Pons (tissue), 1 donor: ENCODE results near the gene PTPRM.

Experiments used
- DNase-seq: peaks from one replicate; pipeline ENCODE4 v3.0.0-alpha.2; 2016; ENCODE audit warnings: low spot score

Gene PTPRM

DNA sequence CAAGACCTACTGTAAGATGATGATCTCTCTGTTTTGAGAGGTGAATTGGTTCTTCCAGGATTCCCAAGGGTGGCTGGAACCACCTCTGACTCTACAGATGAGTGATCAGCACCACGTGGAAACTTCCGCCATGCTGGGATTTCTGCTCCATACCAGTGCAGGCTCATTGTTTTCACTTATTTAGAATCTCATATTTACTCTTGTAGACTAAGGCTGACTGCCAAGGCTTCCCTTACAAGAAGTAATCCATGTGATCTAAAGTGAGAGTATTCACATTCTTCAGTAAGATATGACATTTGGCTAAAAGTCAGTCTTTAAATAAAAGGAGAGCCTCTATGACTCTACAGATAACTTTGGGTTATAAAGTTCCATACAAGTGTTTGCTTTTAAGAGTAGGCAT lies 719.2 kb downstream of the PTPRM start:
- no peak for DNase-seq

DNA sequence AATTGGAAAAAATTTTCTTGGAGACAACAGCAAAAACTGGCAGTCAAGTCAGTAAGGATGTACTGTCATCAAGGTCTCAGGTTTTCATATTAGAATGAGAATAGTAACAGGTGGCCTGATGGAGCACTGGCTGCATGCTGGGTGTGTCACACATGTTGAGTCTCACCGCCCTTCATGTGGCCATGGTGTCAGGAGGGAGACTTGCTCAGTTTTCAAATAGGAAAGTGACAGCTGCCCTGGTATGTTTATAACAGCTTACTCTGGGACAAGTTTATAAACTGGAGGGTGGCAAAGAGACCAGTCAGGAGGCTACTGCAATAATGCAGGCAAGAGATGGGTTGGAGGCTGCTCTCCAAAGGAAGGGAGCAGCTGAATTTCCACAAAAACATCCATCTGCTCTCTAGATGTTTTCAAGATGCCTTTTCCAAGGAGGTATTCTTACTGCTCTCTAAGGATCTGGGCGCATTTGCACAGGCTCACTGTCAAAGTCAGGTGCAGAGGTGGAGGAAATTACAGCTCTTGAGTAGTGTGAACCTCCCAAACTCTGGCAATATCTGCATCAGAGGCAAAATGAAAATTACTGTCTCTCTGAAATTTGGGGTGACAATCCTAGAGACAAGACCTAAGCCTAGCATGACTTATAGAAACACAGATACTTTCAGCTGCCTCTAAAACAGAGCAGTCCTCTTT lies 720.2 kb downstream of the PTPRM start:
- no peak for DNase-seq

DNA sequence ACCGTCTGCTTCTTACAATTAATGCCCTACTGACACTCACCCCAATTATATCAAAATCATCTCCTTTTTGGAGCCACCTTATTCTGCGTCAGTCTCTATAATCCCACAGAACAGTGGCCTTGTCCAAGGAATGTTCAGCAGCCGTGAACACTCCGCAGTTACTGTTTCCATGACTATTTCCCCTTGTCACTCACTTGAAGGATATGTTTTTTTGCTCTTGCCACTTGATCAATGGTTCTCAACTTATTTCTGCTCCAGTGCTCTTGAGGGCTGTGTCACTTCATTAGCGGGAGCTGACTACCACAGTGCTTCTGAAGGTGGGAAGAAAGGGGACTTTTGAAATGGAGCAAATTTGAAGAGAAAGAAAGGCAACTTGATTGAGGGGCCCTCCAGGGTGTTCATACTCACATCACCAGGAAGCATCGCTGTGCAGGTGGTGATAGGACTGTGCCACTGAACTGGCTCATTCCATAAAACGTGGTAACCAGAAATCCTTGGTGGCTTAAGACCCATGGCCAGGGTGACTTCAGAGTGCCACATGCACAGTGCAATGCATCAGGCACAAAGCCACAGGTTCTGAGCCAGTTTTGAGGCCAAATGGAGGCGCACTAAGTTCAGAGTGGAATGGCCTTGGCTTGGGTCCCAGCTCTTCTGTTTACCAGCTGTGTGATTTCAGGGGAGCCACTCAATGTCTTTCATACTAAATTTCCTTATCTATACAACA lies 721.5 kb downstream of the PTPRM start:
- no peak for DNase-seq

DNA sequence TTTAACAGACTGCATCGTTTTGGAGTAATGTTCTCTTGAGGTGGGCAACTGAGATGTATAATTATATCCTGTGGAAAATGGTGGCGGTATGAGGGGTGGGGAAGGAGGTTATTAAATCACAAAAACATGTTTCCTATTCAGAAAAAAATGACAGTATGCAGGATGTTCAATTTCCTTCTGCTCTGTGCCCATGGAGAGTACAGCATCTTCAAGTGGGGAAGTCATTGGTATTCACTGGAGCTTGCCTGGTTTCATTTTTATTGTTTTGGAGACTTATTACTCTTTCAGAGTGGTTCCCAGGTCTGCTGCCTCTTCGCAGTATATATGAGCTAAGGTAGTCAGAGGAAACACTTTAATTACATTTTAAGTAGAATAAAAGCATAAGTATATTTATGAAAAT lies 723.3 kb downstream of the PTPRM start:
- DNase-seq = no peak

DNA sequence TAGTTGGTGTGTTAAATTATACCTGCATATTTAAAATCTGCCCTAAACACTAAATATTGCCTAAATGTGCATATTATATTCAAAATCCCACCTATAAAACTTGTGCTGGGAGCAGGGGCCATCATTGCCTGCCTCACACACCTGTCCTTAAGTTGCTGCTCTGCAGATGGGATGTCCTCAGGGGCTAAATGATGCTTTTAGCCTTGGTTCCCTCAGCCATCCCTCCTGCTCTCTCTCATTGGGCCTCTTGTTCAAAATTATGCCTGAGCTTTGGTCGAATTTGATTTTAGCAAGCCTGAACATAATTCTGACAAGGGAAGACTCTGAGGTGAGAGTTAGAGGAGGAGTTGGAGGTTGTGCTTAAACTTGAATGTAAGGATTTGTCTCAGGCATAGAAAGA lies 723.8 kb downstream of the PTPRM start:
- no peak for DNase-seq

- no peak for DNase-seq
Observed at GRCh38 chr18:8293184-8293583, 726.1 kb downstream of the PTPRM start.

DNA sequence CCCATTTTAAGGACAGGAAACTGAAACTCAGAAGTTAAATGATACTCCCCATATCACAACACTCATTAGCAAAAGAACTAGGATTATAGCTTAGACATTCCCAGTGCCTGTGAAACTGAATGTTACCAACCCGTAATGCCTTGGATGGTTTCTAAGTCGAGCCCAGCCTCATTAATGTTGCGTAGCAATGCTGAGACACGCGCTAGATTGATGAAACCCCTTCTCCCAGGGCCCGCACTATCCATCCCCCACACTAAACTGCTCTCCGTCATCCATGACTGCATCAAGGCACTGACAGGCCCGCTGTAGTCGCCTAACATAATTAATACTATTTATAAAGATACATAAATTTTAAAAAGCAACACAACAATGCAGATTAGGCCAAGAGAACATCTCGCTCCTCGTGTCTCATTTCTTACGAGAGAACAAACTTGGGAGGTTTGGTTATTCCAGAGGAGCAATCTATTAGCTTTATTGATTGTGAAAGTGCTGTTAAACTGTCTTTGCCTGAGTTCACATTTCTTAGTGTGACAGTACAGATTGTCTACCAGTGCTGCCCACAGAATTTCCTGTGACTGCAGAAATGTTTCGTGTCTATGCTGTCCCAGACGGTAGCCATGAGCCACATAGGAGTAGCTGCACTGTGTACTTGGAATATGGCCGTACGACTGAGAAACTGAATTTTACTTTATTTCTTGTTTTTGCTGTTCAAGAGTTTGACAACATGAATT lies 729.9 kb downstream of the PTPRM start:
- DNase-seq = no peak

- DNase-seq = no peak
Observed at GRCh38 chr18:8298186-8298585, 731.1 kb downstream of the PTPRM start.

DNA sequence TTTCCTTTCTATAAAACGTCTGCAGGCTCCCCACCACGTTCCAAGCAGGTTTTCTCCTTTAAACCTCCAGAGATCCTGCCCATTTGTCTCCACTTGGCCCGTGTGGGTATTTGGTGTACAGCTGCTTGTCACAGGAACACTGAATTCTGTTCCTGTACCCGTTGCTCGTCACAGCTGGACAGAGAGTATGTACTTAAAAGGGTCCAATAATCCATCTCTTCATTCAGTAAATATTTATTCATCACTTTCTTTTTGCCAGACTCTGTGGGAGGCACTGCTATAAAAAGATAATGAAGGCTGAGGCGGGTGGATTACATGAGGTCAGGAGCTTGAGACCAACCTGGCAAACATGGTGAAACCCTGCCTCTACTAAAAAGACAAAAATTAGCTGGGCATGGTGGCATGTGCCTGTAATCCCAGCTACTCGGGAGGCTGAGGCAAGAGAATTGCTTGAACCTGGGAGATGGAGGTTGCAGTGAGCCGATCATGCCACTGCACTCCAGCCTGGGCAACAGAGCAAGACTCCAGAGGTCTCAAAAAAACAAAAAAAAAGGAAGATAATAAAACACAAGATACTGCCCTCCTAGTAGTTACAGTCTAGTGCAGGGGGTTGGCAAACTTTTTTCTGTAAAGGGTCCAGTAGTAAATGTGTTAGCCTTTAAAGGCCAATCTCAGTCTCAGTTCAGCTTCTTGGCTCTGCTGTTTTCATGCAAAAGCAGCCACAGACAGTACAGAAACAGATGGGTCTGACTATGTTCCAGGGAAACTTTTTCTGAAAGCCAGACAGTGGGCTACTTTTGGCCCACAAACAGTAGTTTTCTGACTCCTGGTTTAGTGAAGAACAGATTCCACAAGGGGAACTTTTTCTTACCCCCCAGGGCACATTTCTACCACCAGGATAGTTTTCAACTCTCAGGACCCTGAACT lies 732.2 kb downstream of the PTPRM start:
- DNase-seq = no peak

DNA sequence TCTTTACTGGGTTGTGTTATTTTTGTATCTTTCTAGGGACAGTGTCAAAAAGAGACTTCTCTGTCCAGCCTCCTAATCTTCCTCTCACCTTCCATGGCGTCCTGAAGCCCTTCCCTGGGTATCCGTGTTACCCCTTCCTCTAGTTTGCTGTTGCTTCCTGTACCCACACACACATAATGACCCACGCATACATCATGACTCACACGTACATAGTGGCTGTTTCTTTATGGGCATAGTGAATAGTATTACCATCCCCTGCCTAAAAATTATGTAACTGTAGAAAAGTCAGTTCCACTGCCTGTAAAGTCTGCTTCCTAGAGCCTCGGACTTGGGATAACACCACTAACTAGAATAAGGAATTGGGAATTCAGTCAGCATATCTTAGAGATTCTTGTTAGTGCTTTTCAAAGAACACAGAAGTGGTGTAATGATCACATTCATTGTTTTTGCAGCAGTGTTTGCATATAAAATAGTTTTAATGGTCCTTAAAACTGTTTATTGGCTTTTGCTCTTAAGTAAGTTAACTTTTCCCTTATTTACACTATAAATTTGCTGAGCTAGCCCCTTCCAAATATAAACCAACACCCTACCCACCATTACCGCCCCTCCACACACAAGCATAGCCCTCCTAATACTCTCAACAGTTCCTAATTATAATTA lies 733.8 kb downstream of the PTPRM start:
- no peak for DNase-seq

GRCh38 chr18:8301427-8302172 lies 734.5 kb downstream of the PTPRM start:
- no peak for DNase-seq

GRCh38 chr18:8303151-8303755 lies 736.1 kb downstream of the PTPRM start:
- DNase-seq = no peak

- no peak for DNase-seq
Observed at GRCh38 chr18:8307960-8308359, 740.8 kb downstream of the PTPRM start.

DNA sequence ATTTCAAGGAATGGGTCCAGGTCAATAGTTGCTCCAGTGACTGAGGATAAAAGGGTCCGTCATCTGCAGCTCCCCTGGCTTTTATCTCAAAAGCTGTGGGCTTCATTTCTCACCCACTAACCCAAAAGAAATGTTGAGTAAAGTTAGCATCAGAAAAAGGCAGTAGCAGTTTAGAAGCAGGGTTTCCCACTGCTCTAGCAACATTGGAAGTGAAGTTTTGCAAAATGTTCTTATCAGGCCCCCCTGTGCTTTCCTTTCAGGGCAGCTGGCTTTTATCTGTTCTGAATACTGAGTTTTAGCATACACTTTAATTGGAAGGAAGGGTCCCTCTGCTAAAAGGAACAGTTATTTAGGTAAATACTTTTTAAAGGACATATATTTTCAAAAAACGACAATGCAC lies 745.9 kb downstream of the PTPRM start:
- no peak for DNase-seq

DNA sequence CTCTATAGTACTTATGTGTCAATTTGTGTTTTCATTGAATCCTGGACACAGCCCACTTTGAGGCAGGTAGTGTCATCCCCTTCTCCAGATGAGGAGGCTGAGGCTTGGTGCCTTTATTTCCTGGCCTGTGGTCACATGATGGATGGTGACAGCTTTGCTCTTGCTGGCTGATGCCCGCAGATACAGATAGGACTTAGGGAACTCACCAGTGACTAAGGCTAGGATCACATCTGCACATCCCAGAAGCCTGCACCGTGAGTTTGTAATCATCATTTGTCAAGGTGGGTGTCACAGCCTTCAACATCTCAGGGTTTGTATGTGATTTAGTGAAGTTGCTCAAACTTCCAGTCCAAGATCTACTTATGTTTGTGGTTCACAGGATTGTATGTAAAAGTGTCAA lies 747.0 kb downstream of the PTPRM start:
- DNase-seq = no peak

DNA sequence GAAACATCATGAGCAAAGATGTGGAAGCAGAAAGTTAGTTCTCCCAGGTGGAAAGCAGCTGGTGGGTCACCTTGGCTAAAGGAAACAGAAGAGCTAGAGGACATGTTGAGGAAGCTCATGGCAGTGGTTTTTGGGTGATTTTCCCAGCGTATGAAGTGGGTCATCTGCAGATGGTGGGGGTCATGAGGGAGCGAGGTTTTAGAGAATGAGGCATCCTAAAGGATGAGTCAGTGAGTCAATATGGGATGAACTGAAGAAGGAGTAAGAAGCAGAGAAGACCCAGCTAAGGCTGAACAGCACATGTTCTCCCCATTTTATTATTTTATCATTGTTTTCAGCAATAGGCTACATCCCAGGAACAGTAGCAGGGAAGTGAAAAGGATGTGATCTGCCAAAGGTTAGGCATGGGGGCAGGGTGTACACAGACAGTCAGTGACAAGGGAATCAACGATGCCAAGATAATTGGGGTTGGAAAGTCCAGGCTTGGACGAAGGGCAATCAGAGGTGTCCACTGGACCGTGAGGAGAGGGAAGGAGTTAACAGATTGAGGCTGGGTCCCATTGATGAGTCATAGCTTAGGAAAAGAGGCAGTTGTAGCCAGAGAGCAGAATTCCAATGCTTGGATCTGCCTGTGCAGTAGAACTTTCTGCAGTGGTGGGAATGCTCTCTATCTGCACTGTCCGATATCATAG lies 752.8 kb downstream of the PTPRM start:
- no peak for DNase-seq

DNA sequence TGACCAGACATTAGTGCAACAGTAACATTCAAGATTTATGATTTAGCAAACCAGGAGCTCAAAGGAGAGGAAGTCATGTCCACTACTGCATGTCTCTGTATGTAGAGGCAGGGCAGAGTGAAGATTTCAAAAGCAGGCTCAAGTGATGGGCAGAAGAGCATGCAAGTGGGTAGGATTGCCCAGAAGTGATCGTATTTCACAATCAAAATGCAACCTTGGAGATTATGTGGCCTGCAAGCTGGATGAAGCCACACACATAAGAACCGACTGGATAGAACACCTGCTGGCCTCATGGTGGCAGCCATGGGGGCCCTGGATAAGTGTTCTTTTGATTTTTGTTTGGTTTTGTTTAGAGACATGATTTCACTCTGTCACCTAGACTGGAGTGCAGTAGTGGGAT lies 755.4 kb downstream of the PTPRM start:
- DNase-seq = no peak

DNA sequence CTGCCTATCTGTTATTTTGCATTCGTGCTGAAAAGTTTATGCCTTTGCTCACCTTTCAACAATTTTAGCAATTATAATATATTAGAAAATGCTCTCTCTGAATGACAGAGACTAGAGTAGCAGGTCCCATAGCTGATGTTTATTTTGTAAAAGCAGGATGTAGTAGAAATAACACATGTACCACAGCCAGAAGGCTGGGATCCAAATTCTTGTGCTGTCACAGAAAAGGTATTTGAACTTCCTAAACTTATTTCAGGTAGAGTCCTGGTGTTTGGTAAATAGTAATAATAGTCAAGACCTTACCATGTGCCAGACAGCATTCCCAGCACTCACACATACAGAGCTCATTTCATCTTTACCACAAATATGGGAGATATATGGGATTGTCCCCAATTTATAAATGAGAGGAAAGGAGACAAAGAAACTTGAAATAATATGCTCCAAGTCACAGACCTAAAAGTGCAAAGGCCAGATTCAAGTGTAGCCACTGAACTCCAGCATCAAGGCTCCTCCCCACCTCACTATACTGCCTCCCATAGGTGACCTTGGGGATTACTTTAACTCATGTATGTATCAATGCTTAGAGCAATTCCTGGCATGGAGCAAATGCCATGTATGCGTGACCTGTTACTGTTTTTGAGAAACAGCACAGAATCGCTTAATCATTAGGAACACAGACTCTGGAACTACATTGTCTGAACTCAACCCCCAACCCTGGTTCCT lies 757.4 kb downstream of the PTPRM start:
- no peak for DNase-seq

- no peak for DNase-seq
Observed at GRCh38 chr18:8326763-8327394, 759.8 kb downstream of the PTPRM start.
